ENCODE data around the gene CDH4.

CDH4 gene

DNA sequence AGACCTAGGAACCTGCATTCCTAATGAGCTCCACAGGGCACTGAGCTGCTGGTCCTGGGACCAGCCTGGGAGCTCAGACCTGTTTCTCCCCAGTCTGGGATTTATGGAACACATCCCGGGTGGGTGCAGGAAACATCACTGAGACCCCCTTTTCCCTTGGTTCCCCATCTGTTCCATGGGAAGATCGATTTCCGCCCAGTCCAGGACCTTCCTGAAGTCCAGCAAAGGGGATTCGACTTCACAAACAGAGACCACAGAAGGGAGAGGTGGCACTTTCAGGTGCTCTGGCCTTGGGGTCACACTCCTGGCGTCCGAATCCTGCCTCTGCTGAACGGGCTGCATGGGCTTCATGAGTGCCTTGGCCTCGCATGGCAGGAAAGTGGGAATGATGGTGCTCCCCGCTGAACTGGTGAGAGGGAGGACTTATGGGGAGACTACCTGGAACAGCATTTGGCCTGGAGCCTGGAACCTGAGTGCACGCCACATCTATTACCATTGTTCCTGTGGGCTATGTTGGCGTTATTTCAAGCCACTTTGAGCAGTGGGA lies 517.3 kb downstream of the CDH4 start:
- no peak overlapping the region for H3K4me3 ChIP-seq (ENCODE audit: low read depth, low read length)
- TF ChIP-seq, protein P1, sequence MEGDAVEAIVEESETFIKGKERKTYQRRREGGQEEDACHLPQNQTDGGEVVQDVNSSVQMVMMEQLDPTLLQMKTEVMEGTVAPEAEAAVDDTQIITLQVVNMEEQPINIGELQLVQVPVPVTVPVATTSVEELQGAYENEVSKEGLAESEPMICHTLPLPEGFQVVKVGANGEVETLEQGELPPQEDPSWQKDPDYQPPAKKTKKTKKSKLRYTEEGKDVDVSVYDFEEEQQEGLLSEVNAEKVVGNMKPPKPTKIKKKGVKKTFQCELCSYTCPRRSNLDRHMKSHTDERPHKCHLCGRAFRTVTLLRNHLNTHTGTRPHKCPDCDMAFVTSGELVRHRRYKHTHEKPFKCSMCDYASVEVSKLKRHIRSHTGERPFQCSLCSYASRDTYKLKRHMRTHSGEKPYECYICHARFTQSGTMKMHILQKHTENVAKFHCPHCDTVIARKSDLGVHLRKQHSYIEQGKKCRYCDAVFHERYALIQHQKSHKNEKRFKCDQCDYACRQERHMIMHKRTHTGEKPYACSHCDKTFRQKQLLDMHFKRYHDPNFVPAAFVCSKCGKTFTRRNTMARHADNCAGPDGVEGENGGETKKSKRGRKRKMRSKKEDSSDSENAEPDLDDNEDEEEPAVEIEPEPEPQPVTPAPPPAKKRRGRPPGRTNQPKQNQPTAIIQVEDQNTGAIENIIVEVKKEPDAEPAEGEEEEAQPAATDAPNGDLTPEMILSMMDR (IDR thresholded peaks at IDR 0.05; ENCODE audit: control insufficient read depth, extremely low read depth, insufficient read depth): no peak
- DNase-seq (ENCODE audit: low read depth): no peak

- TF ChIP-seq, protein P1 (IDR thresholded peaks at IDR 0.05; ENCODE audit: control insufficient read depth, extremely low read depth, insufficient read depth): no peak
- DNase-seq (ENCODE audit: low read depth): no peak
- H3K4me3 ChIP-seq (ENCODE audit: low read depth, low read length): no peak overlapping the region
Observed at GRCh38 chr20:61770113-61770585, 518.1 kb downstream of the CDH4 start.

- TF ChIP-seq, protein P1 (IDR thresholded peaks at IDR 0.05; ENCODE audit: control insufficient read depth, extremely low read depth, insufficient read depth): no peak
- H3K4me3 ChIP-seq (ENCODE audit: low read depth, low read length): no peak overlapping the region
- no peak for DNase-seq (ENCODE audit: low read depth)
Observed at GRCh38 chr20:61771805-61772350, 519.8 kb downstream of the CDH4 start.

- no peak for DNase-seq (ENCODE audit: low read depth)
- TF ChIP-seq, protein P1 (IDR thresholded peaks at IDR 0.05; ENCODE audit: control insufficient read depth, extremely low read depth, insufficient read depth): no peak
- H3K4me3 ChIP-seq (ENCODE audit: low read depth, low read length): no peak overlapping the region
Observed at GRCh38 chr20:61772828-61773631, 521.0 kb downstream of the CDH4 start.

GRCh38 chr20:61773926-61774587 lies 522.0 kb downstream of the CDH4 start:
- H3K4me3 ChIP-seq (ENCODE audit: low read depth, low read length): no peak overlapping the region
- TF ChIP-seq, protein P1 (IDR thresholded peaks at IDR 0.05; ENCODE audit: control insufficient read depth, extremely low read depth, insufficient read depth): no peak
- no peak for DNase-seq (ENCODE audit: low read depth)

DNA sequence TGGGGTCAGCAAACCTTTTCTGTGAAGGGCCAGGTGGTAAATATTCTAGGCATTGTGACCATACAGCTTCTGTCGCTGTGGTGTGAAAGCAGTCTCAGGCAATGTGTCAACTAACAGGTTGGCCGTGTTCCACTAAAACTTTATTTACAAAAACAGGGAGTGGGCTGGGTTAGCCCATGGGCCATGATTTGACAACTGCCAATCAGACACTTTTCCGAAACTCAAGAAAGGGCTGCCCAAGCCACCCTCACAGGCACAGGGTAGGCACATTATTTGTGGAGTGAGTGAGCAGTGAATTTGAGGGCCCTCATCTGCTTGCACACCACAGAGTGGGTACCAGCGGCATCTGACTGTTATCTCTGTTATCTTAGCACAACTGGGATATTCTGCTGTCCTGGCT lies 523.4 kb downstream of the CDH4 start:
- DNase-seq (ENCODE audit: low read depth): no peak
- TF ChIP-seq, protein P1 (IDR thresholded peaks at IDR 0.05; ENCODE audit: control insufficient read depth, extremely low read depth, insufficient read depth): no peak
- no peak overlapping the region for H3K4me3 ChIP-seq (ENCODE audit: low read depth, low read length)

Data from LNCaP clone FGC (cell line).